Hepatocyte (in vitro differentiated cells): ENCODE results near the gene PFDN4. TPM values are rescaled to one million over a fixed set of nuclear protein-coding genes. Genes with fewer than 3 reads are reported as not detected.
"Not testable (repeated sequence)": the region's sequence is repeated elsewhere in the genome, so short reads cannot be mapped to it uniquely, and the experiment has no call there.

Experiments used
- DNase-seq: peaks from one replicate; pipeline ENCODE4 v3.0.0-alpha.2; 2016; ENCODE audit warnings: low spot score
- H2AFZ ChIP-seq: fragments of 200-600 bp; sonication (generic); 2 replicates; pipeline ENCODE4 v1.6.0; 2016; ENCODE audit warnings: antibody characterized with exemption, mild to moderate bottlenecking
- H3K27ac ChIP-seq: fragments of 200-600 bp; sonication (generic); 2 replicates; pipeline ENCODE4 v1.5.1; 2016; ENCODE audit warnings: mild to moderate bottlenecking
- H3K27me3 ChIP-seq: fragments of 200-600 bp; sonication (generic); 2 replicates; pipeline ENCODE4 v1.6.1; 2016
- H3K36me3 ChIP-seq: fragments of 200-600 bp; sonication (generic); replicated peaks from 2 replicates; pipeline ENCODE4 v1.5.1; 2016; ENCODE audit warnings: low read depth; ENCODE audit not compliant: insufficient read depth
- H3K4me1 ChIP-seq: fragments of 200-600 bp; sonication (generic); 2 replicates; pipeline ENCODE4 v1.5.1; 2016; ENCODE audit warnings: mild to moderate bottlenecking, moderate library complexity; ENCODE audit not compliant: insufficient read depth
- H3K4me2 ChIP-seq: fragments of 200-600 bp; sonication (generic); 2 replicates; pipeline ENCODE4 v1.6.0; 2016
- H3K4me3 ChIP-seq: fragments of 200-600 bp; sonication (generic); 2 replicates; pipeline ENCODE4 v1.5.1; 2016; ENCODE audit warnings: mild to moderate bottlenecking
- H3K79me2 ChIP-seq: fragments of 200-600 bp; sonication (generic); 2 replicates; pipeline ENCODE4 v1.6.0; 2017; ENCODE audit warnings: mild to moderate bottlenecking
- H3K9me2 ChIP-seq: fragments of 200-600 bp; sonication (generic); replicated peaks from 2 replicates; pipeline ENCODE4 v1.6.0; 2017; ENCODE audit warnings: mild to moderate bottlenecking; ENCODE audit not compliant: insufficient read depth
- H3K9me3 ChIP-seq: fragments of 200-600 bp; sonication (generic); 2 replicates; pipeline ENCODE4 v1.5.1; 2016; ENCODE audit warnings: low read depth, mild to moderate bottlenecking
- H4K20me1 ChIP-seq: fragments of 200-600 bp; sonication (generic); 2 replicates; pipeline ENCODE4 v1.6.0; 2016; ENCODE audit warnings: mild to moderate bottlenecking; ENCODE audit not compliant: insufficient read depth, poor library complexity, severe bottlenecking
- EZH2 ChIP-seq: fragments of 200-600 bp; sonication (generic); IDR thresholded peaks from 2 replicates; pipeline ENCODE4 v1.6.1; 2016; ENCODE audit warnings: antibody characterized with exemption, mild to moderate bottlenecking, borderline replicate concordance
- EZH2phosphoT487 ChIP-seq: fragments of 200-600 bp; sonication (generic); IDR thresholded peaks from one replicate; pipeline ENCODE4 v1.6.1; 2018; ENCODE audit warnings: antibody characterized with exemption, mild to moderate bottlenecking, low read depth, moderate library complexity; ENCODE audit not compliant: unreplicated experiment, severe bottlenecking
- WGBS: methylation state at CpG from one replicate; pipeline ENCODE4 v1.1.6; 2016; ENCODE audit warnings: low lambda C conversion rate; ENCODE audit errors: missing lambda C conversion rate; 5-methylcytosine and 5-hydroxymethylcytosine counted together
- polyA plus RNA-seq: library from polyadenylated mRNA; unstranded; fragments of >200 nt; fragmentation: Nextera tagmentation; extraction: Ambion mirVana; gene quantifications from 2 replicates; pipeline ENCODE4 v1.2.1, GENCODE V29; 2016
- total RNA-seq: library from RNA; depleted of rRNA; stranded (reverse); fragments of >200 nt; gene quantifications from 2 replicates; pipeline ENCODE4 v1.2.3, GENCODE V29; 2014
- TF ChIP-seq, protein P1 (sequence below): fragments of 200-600 bp; sonication (generic); IDR thresholded peaks from 2 replicates; pipeline ENCODE4 v1.5.1; 2016; ENCODE audit warnings: antibody characterized with exemption, mild to moderate bottlenecking; ENCODE audit not compliant: poor library complexity

PFDN4 gene
- total and polyA plus RNA-seq, 2 experiments from 2014 or later: 40.0 to 121 TPM

DNA sequence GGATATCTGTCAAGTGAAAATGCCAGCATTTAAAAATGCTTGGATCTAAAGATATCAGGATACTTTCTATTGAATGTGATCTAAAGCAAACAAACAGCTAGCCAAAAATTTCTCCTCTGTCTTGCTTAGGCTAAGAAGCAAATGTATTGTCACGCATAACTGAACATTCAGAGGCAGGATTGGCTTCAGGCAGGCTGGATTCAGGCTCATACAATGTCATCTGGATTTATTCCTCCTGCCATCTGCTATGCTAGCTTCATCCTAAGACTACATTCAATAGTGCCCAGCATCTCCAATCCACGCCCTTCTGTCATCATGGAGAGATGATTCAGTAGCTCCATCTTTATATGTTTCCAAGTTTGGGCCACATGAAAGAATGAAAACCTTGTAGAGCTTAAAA, 27.1 kb downstream of the PFDN4 start:
- no peaks in the 10 kb centered on the region for H3K4me1 ChIP-seq
- no peaks in the 10 kb centered on the region for H3K36me3 ChIP-seq
- H2AFZ ChIP-seq: no peak overlapping the region
- H3K27ac ChIP-seq: no peak overlapping the region
- 95% methylated on average over 2 of the region's 2 CpGs for WGBS
- H4K20me1 ChIP-seq: no peaks in the 10 kb centered on the region
- no peak for DNase-seq
- H3K4me2 ChIP-seq: no peak overlapping the region
- TF ChIP-seq EZH2 (no peak), EZH2phosphoT487 (no peak)
- TF ChIP-seq, protein P1, sequence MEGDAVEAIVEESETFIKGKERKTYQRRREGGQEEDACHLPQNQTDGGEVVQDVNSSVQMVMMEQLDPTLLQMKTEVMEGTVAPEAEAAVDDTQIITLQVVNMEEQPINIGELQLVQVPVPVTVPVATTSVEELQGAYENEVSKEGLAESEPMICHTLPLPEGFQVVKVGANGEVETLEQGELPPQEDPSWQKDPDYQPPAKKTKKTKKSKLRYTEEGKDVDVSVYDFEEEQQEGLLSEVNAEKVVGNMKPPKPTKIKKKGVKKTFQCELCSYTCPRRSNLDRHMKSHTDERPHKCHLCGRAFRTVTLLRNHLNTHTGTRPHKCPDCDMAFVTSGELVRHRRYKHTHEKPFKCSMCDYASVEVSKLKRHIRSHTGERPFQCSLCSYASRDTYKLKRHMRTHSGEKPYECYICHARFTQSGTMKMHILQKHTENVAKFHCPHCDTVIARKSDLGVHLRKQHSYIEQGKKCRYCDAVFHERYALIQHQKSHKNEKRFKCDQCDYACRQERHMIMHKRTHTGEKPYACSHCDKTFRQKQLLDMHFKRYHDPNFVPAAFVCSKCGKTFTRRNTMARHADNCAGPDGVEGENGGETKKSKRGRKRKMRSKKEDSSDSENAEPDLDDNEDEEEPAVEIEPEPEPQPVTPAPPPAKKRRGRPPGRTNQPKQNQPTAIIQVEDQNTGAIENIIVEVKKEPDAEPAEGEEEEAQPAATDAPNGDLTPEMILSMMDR: no peak
- H3K9me2 ChIP-seq: no peaks in the 10 kb centered on the region
- no peaks in the 10 kb centered on the region for H3K9me3 ChIP-seq
- no peaks in the 10 kb centered on the region for H3K27me3 ChIP-seq
- no peak overlapping the region for H3K4me3 ChIP-seq
- H3K79me2 ChIP-seq: no peaks in the 10 kb centered on the region

DNA sequence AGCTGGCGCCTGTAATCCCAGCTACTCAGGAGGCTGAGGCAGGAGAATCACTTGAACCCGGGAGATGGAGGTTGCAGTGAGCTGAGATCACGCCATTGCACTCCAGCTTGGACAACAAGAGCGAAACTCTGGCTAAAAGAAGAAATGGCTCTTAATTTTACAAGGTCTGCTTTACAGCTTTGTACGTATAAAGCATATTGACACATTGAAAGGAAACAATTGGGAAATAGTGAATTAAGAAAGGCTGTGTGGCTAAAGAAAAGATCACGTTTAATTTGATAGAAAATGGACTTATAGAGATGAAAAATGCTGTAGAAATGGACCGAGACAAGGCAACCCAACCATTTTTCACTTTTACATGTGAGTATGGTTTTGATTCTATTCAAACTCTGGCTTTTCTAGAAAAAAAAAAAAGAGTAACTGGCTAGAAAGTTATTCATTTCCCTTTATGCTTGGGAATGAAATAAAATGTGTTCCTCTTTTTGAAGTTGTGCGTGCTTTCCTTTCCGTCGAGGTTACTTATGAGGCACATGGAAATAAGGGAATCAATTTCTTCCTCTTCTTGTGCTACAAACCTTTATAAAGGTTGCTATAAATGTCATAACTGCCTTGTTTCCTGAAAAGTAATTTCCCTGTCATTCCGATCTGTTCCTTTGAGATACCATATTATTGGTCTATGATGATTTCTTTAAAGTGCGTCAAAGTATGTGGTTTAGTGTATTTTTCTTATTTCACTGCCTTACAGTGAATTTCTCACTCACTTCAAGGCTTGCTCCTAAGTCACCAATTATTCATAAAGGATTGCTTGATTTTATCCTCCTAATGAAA, 29.4 kb downstream of the PFDN4 start:
- H3K79me2 ChIP-seq: no peaks in the 10 kb centered on the region
- no peaks in the 10 kb centered on the region for H3K9me2 ChIP-seq
- no peak overlapping the region for H3K4me2 ChIP-seq
- no peak overlapping the region for H3K4me3 ChIP-seq
- WGBS: 88% methylated on average over 12 of the region's 12 CpGs
- no peaks in the 10 kb centered on the region for H3K27me3 ChIP-seq
- no peaks in the 10 kb centered on the region for H4K20me1 ChIP-seq
- no peak for DNase-seq
- no peak overlapping the region for H2AFZ ChIP-seq
- H3K4me1 ChIP-seq: no peaks in the 10 kb centered on the region
- TF ChIP-seq EZH2phosphoT487 (no peak), EZH2 (no peak)
- TF ChIP-seq, protein P1: no peak
- no peak overlapping the region for H3K27ac ChIP-seq
- no peaks in the 10 kb centered on the region for H3K36me3 ChIP-seq
- H3K9me3 ChIP-seq: no peaks in the 10 kb centered on the region

DNA sequence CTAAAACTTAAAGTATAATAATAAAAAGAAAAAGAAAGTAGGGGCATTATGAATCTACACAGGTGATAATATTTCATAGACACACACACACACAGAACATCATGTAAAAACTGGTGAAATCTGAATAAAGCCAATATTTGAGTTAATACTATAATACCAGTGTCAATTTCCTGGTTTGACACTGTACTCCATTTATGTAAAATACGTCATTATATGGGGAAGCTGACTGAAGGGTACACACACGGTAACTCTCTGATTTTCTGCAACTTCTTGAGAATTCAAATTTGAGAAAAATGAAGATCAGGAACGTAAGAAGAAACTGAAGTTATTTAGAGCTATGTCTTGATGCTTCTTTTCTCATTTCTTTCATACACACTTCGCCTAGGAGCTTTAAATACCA, 36.2 kb downstream of the PFDN4 start:
- 91% methylated on average over 4 of the region's 4 CpGs for WGBS
- no peaks in the 10 kb centered on the region for H3K27me3 ChIP-seq
- H3K4me1 ChIP-seq: no peaks in the 10 kb centered on the region
- H3K27ac ChIP-seq: no peak overlapping the region
- no peaks in the 10 kb centered on the region for H3K9me3 ChIP-seq
- H4K20me1 ChIP-seq: no peaks in the 10 kb centered on the region
- no peak overlapping the region for H2AFZ ChIP-seq
- H3K9me2 ChIP-seq: no peaks in the 10 kb centered on the region
- H3K79me2 ChIP-seq: no peaks in the 10 kb centered on the region
- no peak overlapping the region for H3K4me3 ChIP-seq
- H3K36me3 ChIP-seq: no peaks in the 10 kb centered on the region
- H3K4me2 ChIP-seq: no peak overlapping the region
- TF ChIP-seq EZH2 (no peak), EZH2phosphoT487 (no peak)
- TF ChIP-seq, protein P1: no peak
- DNase-seq: no peak

DNA sequence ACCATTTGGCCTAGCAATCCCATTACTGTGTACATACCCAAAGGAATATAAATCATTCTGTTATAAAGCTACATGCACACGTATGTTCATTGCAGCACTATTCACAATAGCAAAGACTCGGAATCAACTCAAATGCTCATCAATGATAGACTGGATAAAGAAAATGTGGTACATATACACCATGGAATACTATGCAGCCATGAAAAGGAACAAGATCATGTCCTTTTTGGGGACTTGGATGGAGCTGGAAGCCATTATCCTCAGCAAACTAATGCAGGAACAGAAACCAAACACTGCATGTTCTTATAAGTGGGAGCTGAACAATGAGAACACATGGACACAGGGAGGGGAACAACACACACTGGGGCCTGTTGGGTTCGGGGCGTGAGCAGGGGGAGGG, 40.8 kb downstream of the PFDN4 start:
- H4K20me1 ChIP-seq, H3K9me2 ChIP-seq, H3K9me3 ChIP-seq, H3K4me1 ChIP-seq, H3K79me2 ChIP-seq, DNase-seq, H3K27ac ChIP-seq, H3K27me3 ChIP-seq, H3K36me3 ChIP-seq, H2AFZ ChIP-seq, H3K4me2 ChIP-seq, H3K4me3 ChIP-seq: not testable (repeated sequence)
- 99% methylated on average over 4 of the region's 4 CpGs for WGBS
